A204.1 (cell line): ENCODE data around the gene LRRC17.
"Not testable (repeated sequence)": the region's sequence is repeated elsewhere in the genome, so short reads cannot be mapped to it uniquely, and the experiment has no call there.

Source experiments
- FAIRE-seq: peaks from 2 replicates; lab custom pipeline; 2012; peaks lifted over from hg19 to GRCh38; lab: Jason Lieb, UNC

The LRRC17 gene

GRCh38 chr7:102942868-102943267, 30.1 kb downstream of the LRRC17 start:
- no peak for FAIRE-seq

GRCh38 chr7:102943423-102944169, 30.8 kb downstream of the LRRC17 start:
- FAIRE-seq: no peak

GRCh38 chr7:102944241-102944640, 31.4 kb downstream of the LRRC17 start:
- FAIRE-seq: no peak

GRCh38 chr7:102951839-102952238, 39.0 kb downstream of the LRRC17 start:
- peak; percentile 43 for FAIRE-seq

GRCh38 chr7:102953406-102953805, 40.6 kb downstream of the LRRC17 start:
- no peak for FAIRE-seq

- FAIRE-seq: not testable (repeated sequence)
Measured at GRCh38 chr7:102954359-102954758, 41.6 kb downstream of the LRRC17 start.

- FAIRE-seq: not testable (repeated sequence)
Measured at GRCh38 chr7:102958004-102958403, 45.2 kb downstream of the LRRC17 start.

GRCh38 chr7:102961993-102962392, 49.2 kb downstream of the LRRC17 start:
- FAIRE-seq: not testable (repeated sequence)

GRCh38 chr7:102966465-102966864, 53.7 kb downstream of the LRRC17 start:
- no peak for FAIRE-seq

- FAIRE-seq: no peak
Measured at GRCh38 chr7:102967798-102968197, 55.0 kb downstream of the LRRC17 start.

- FAIRE-seq: no peak
Measured at GRCh38 chr7:102973096-102973802, 60.4 kb downstream of the LRRC17 start.

- no peak for FAIRE-seq
Measured at GRCh38 chr7:102974366-102975236, 61.8 kb downstream of the LRRC17 start.

GRCh38 chr7:102975854-102976253, 63.1 kb downstream of the LRRC17 start:
- no peak for FAIRE-seq

- no peak for FAIRE-seq
Measured at GRCh38 chr7:102976493-102976892, 63.7 kb downstream of the LRRC17 start.

GRCh38 chr7:102977586-102977985, 64.8 kb downstream of the LRRC17 start:
- not testable (repeated sequence) for FAIRE-seq

- FAIRE-seq: no peak
Measured at GRCh38 chr7:102978284-102978683, 65.5 kb downstream of the LRRC17 start.

GRCh38 chr7:102979670-102980069, 66.9 kb downstream of the LRRC17 start:
- FAIRE-seq: no peak

- FAIRE-seq: no peak
Measured at GRCh38 chr7:102981451-102981850, 68.7 kb downstream of the LRRC17 start.

GRCh38 chr7:102982235-102982634, 69.4 kb downstream of the LRRC17 start:
- no peak for FAIRE-seq

- no peak for FAIRE-seq
Measured at GRCh38 chr7:102983602-102984001, 70.8 kb downstream of the LRRC17 start.

- FAIRE-seq: no peak
Measured at GRCh38 chr7:102985176-102985783, 72.5 kb downstream of the LRRC17 start.

- no peak for FAIRE-seq
Measured at GRCh38 chr7:102988088-102988487, 75.3 kb downstream of the LRRC17 start.
